WTC11 (cell line): ENCODE measurements around the gene FOXP1. TPM values are rescaled to one million over a fixed set of nuclear protein-coding genes. Genes with fewer than 3 reads are reported as not detected.

Experiments
- ATAC-seq: fragments of 200-7000 bp; cut with Tn5 transposase; 2 replicates; pipeline ENCODE4 v1.10.0; 2021; ENCODE audit warnings: mild to moderate bottlenecking, moderate library complexity
- CTCF ChIA-PET: fragments of 300-600 bp; sonication (Branson Sonifier 250); formaldehyde crosslinking; loops from one replicate; lab custom pipeline; 2021; ENCODE audit warnings: antibody characterized with exemption; lab: Charles Lee
- POLR2A ChIA-PET: fragments of 350-600 bp; sonication (Branson Sonifier 250); formaldehyde crosslinking; loops from one replicate; lab custom pipeline; 2021; ENCODE audit warnings: antibody characterized with exemption; lab: Charles Lee
- DNase-seq: peaks from one replicate; pipeline ENCODE4 v3.0.0; 2021; ENCODE audit warnings: low spot score
- H3K27ac Mint-ChIP-seq: 2 replicates; pipeline ENCODE4 v1.8.0; 2021; ENCODE audit warnings: mixed read lengths
- H3K27me3 Mint-ChIP-seq: 2 replicates; pipeline ENCODE4 v1.8.0; 2021; ENCODE audit warnings: low read depth, mild to moderate bottlenecking, moderate library complexity, mixed read lengths
- H3K36me3 Mint-ChIP-seq: 2 replicates; pipeline ENCODE4 v1.8.0; 2021; ENCODE audit warnings: mixed read lengths
- H3K4me1 Mint-ChIP-seq: 2 replicates; pipeline ENCODE4 v1.8.0; 2022; ENCODE audit warnings: mixed read lengths
- H3K4me3 Mint-ChIP-seq: 2 replicates; pipeline ENCODE4 v1.8.0; 2021; ENCODE audit warnings: mild to moderate bottlenecking, moderate library complexity, mixed read lengths
- H3K9me3 Mint-ChIP-seq: 2 replicates; pipeline ENCODE4 v1.8.0; 2021; ENCODE audit warnings: mixed read lengths
- AR ChIP-seq: fragments of 250-450 bp; sonication (Bioruptor Pico); IDR thresholded peaks from 2 replicates; pipeline ENCODE4 v1.9.0; 2021; ENCODE audit warnings: mild to moderate bottlenecking
- ATF2 ChIP-seq: sonication (generic); formaldehyde crosslinking; IDR thresholded peaks from 2 replicates; pipeline ENCODE4 v1.8.1; 2022; ENCODE audit warnings: low read depth, missing genetic modification reagents, borderline replicate concordance
- FOXJ3 ChIP-seq: sonication (generic); formaldehyde crosslinking; IDR thresholded peaks from 2 replicates; pipeline ENCODE4 v1.9.0; 2021; ENCODE audit warnings: missing genetic modification reagents, mild to moderate bottlenecking, borderline replicate concordance
- GABPB1 ChIP-seq: sonication (generic); formaldehyde crosslinking; IDR thresholded peaks from 2 replicates; pipeline ENCODE4 v1.8.1; 2023; ENCODE audit warnings: mild to moderate bottlenecking, missing genetic modification reagents
- GRHL2 ChIP-seq: fragments of 250-450 bp; sonication (Bioruptor Pico); IDR thresholded peaks from 2 replicates; pipeline ENCODE4 v1.8.0; 2022; ENCODE audit warnings: mild to moderate bottlenecking, moderate library complexity; ENCODE audit not compliant: insufficient replicate concordance, severe bottlenecking
- GTF2I ChIP-seq: fragments of 250-450 bp; sonication (Bioruptor Pico); conservative IDR thresholded peaks from 2 replicates; pipeline ENCODE4 v1.4.0; 2021; ENCODE audit warnings: mild to moderate bottlenecking
- HMGA2 ChIP-seq: fragments of 250-450 bp; sonication (Bioruptor Pico); IDR thresholded peaks from 2 replicates; pipeline ENCODE4 v1.4.0; 2021; ENCODE audit warnings: mild to moderate bottlenecking, moderate library complexity
- JAZF1 ChIP-seq: fragments of 250-450 bp; sonication (Bioruptor Pico); IDR thresholded peaks from 2 replicates; pipeline ENCODE4 v1.9.0; 2021; ENCODE audit warnings: moderate library complexity, mild to moderate bottlenecking, inconsistent platforms
- MXD4 ChIP-seq: fragments of 250-450 bp; sonication (Bioruptor Pico); IDR thresholded peaks from 2 replicates; pipeline ENCODE4 v1.8.0; 2021; ENCODE audit warnings: mild to moderate bottlenecking, moderate library complexity, borderline replicate concordance
- NR2C2 ChIP-seq: sonication (generic); formaldehyde crosslinking; IDR thresholded peaks from 2 replicates; pipeline ENCODE4 v1.8.0; 2022; ENCODE audit warnings: mild to moderate bottlenecking, missing genetic modification reagents
- OVOL2 ChIP-seq: fragments of 250-450 bp; sonication (Bioruptor Pico); IDR thresholded peaks from 2 replicates; pipeline ENCODE4 v1.9.0; 2021; ENCODE audit warnings: mild to moderate bottlenecking, borderline replicate concordance
- SMAD4 ChIP-seq: sonication (generic); formaldehyde crosslinking; IDR thresholded peaks from 2 replicates; pipeline ENCODE4 v1.8.0; 2022; ENCODE audit warnings: mild to moderate bottlenecking, missing genetic modification reagents
- ZNF219 ChIP-seq: sonication (generic); formaldehyde crosslinking; IDR thresholded peaks from 2 replicates; pipeline ENCODE4 v1.8.0; 2023; ENCODE audit warnings: missing genetic modification reagents, mild to moderate bottlenecking, borderline replicate concordance
- total RNA-seq: library from RNA; stranded (reverse); gene quantifications from 3 replicates; pipeline ENCODE4 v1.2.3, GENCODE V29; 2021
- TF ChIP-seq, protein P1 (sequence below): sonication (generic); formaldehyde crosslinking; IDR thresholded peaks from 2 replicates; pipeline ENCODE4 v1.8.1; 2023; ENCODE audit warnings: mild to moderate bottlenecking, moderate library complexity, missing genetic modification reagents
- TF ChIP-seq, protein P2 (sequence below): fragments of 250-450 bp; sonication (Bioruptor Pico); IDR thresholded peaks from 2 replicates; pipeline ENCODE4 v1.8.0; 2021; ENCODE audit warnings: mild to moderate bottlenecking
- TF ChIP-seq, protein P3 (sequence below): fragments of 250-450 bp; sonication (Bioruptor Pico); IDR thresholded peaks from 2 replicates; pipeline ENCODE4 v1.9.0; 2021; ENCODE audit warnings: mild to moderate bottlenecking
- TF ChIP-seq, protein P4 (sequence below): sonication (generic); formaldehyde crosslinking; IDR thresholded peaks from 2 replicates; pipeline ENCODE4 v1.8.1; 2022; ENCODE audit warnings: mild to moderate bottlenecking, moderate library complexity, missing genetic modification reagents

FOXP1 gene
- total RNA-seq, 1 experiment from 2014 or later: 25.8 TPM

- H3K36me3 Mint-ChIP-seq: no peaks in the 10 kb centered on the region
- H3K4me3 Mint-ChIP-seq: no peak overlapping the region
- H3K27ac Mint-ChIP-seq: peak overlapping the region; percentile 61; the same call in 1 of the 2 replicates
- peaks cover 38% of the 10 kb centered on the region for H3K4me1 Mint-ChIP-seq
- TF ChIP-seq ZNF219 (CRISPR knock-in tag) (no peak), AR (no peak), HMGA2 (CRISPR knock-in tag) (no peak), GRHL2 (no peak), GTF2I (CRISPR knock-in tag) (no peak), GABPB1 (CRISPR knock-in tag) (no peak), OVOL2 (CRISPR knock-in tag) (no peak), NR2C2 (CRISPR knock-in tag) (no peak), JAZF1 (CRISPR knock-in tag) (no peak), FOXJ3 (CRISPR knock-in tag) (no peak), SMAD4 (CRISPR knock-in tag) (no peak), MXD4 (CRISPR knock-in tag) (no peak), ATF2 (no peak)
- TF ChIP-seq, protein P1, sequence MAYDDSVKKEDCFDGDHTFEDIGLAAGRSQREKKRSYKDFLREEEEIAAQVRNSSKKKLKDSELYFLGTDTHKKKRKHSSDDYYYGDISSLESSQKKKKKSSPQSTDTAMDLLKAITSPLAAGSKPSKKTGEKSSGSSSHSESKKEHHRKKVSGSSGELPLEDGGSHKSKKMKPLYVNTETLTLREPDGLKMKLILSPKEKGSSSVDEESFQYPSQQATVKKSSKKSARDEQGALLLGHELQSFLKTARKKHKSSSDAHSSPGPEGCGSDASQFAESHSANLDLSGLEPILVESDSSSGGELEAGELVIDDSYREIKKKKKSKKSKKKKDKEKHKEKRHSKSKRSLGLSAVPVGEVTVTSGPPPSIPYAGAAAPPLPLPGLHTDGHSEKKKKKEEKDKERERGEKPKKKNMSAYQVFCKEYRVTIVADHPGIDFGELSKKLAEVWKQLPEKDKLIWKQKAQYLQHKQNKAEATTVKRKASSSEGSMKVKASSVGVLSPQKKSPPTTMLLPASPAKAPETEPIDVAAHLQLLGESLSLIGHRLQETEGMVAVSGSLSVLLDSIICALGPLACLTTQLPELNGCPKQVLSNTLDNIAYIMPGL (CRISPR knock-in tag): no peak
- TF ChIP-seq, protein P2, sequence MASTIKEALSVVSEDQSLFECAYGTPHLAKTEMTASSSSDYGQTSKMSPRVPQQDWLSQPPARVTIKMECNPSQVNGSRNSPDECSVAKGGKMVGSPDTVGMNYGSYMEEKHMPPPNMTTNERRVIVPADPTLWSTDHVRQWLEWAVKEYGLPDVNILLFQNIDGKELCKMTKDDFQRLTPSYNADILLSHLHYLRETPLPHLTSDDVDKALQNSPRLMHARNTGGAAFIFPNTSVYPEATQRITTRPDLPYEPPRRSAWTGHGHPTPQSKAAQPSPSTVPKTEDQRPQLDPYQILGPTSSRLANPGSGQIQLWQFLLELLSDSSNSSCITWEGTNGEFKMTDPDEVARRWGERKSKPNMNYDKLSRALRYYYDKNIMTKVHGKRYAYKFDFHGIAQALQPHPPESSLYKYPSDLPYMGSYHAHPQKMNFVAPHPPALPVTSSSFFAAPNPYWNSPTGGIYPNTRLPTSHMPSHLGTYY (CRISPR knock-in tag): no peak
- TF ChIP-seq, protein P3, sequence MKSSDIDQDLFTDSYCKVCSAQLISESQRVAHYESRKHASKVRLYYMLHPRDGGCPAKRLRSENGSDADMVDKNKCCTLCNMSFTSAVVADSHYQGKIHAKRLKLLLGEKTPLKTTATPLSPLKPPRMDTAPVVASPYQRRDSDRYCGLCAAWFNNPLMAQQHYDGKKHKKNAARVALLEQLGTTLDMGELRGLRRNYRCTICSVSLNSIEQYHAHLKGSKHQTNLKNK: no peak
- TF ChIP-seq, protein P4, sequence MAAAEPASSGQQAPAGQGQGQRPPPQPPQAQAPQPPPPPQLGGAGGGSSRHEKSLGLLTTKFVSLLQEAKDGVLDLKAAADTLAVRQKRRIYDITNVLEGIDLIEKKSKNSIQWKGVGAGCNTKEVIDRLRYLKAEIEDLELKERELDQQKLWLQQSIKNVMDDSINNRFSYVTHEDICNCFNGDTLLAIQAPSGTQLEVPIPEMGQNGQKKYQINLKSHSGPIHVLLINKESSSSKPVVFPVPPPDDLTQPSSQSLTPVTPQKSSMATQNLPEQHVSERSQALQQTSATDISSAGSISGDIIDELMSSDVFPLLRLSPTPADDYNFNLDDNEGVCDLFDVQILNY (CRISPR knock-in tag): no peak
- no peak for ATAC-seq
- DNase-seq: no peak
- ChIA-PET CTCF (interaction anchor here (1.1 kb wide), 1 partner anchor 225 kb away, joined by 3 read pairs; no protein-coding TSS in a partner anchor), POLR2A (no interaction called here)
- no peaks in the 10 kb centered on the region for H3K9me3 Mint-ChIP-seq
- H3K27me3 Mint-ChIP-seq: no peaks in the 10 kb centered on the region
Measured at GRCh38 chr3:71456156-71456555, 127.4 kb downstream of the FOXP1 start.
